Esophagus squamous epithelium (tissue), 5 donors: Measurements from ENCODE around the gene FRMD5. TPM values are rescaled to one million over a fixed set of nuclear protein-coding genes. Genes with fewer than 3 reads are reported as not detected.

Experiments
- DNase-seq: peaks from one replicate; lab custom pipeline; 2025; lab: John Stamatoyannopoulos, UW
- H3K27ac ChIP-seq, 4 donors: fragments of 200-600 bp; sonication (generic); one replicate each; pipeline ENCODE4 v1.5.1; 2016 to 2019; ENCODE audit warnings: mild to moderate bottlenecking in 1 of 4
- H3K27me3 ChIP-seq, 4 donors: fragments of 200-600 bp; sonication (generic); 1 replicate in 3 of 4; 2 replicates in 1 of 4; pipeline versions ENCODE4 v1.5.1 to v1.6.0; 2017 to 2021; ENCODE audit warnings: antibody characterized with exemption in 1 of 4
- H3K36me3 ChIP-seq, 3 donors: fragments of 200-600 bp; sonication (generic); one replicate each; pipeline ENCODE4 v1.5.1; 2016 to 2019
- H3K4me1 ChIP-seq, 3 donors: fragments of 200-600 bp; sonication (generic); one replicate each; pipeline ENCODE4 v1.5.1; 2017 to 2019
- H3K4me3 ChIP-seq, 4 donors: fragments of 200-600 bp; sonication (generic); 1 replicate in 3 of 4; 2 replicates in 1 of 4; pipeline ENCODE4 v1.5.1; 2016 to 2019; ENCODE audit warnings: mild to moderate bottlenecking in 2 of 4, moderate library complexity in 1 of 4
- H3K9me3 ChIP-seq, 3 donors: fragments of 200-600 bp; sonication (generic); one replicate each; pipeline ENCODE4 v1.5.1; 2016 to 2019
- CTCF ChIP-seq, 6 experiments: fragments of 450-650 bp in 4 of 6; fragments of 200-600 bp in 2 of 6; sonication (generic) in 2 of 6; IDR thresholded peaks; one replicate each; pipeline ENCODE4 v1.5.1; 2016 to 2019; ENCODE audit warnings: antibody characterized with exemption in 6 of 6, mild to moderate bottlenecking in 4 of 6, moderate library complexity in 4 of 6
- POLR2A ChIP-seq, 4 donors: fragments of 450-650 bp; IDR thresholded peaks; one replicate each; pipeline ENCODE4 v1.6.1; 2017; ENCODE audit warnings: antibody characterized with exemption in 4 of 4, mild to moderate bottlenecking in 4 of 4, moderate library complexity in 3 of 4
- WGBS, 2 donors: methylation state at CpG; one replicate each; pipeline ENCODE4 v1.1.5; 2018; 5-methylcytosine and 5-hydroxymethylcytosine counted together
- intact Hi-C: fragments of 100-400 bp; cut with DNase I; formaldehyde crosslinking; loops from one replicate; pipeline ENCODE4 v1.15.0; 2022
- total RNA-seq, 4 donors: library from RNA; depleted of rRNA; stranded (reverse); fragments of >200 nt; gene quantifications; one replicate each; pipeline ENCODE4 v1.1.0, GENCODE V29; 2016
- donor health status: DM: yes; HTN: yes; CAD: no.

The FRMD5 gene
- total RNA-seq, 4 donors from 2014 or later = 0.19 TPM; not detected in 3

GRCh38 chr15:43878446-43878845 lies 316.6 kb downstream of the FRMD5 start:
- Histone ChIP-seq H3K9me3 (no peaks in the 10 kb centered on the region), H3K4me1 (no peaks in the 10 kb centered on the region), H3K36me3 (peaks cover 0 to 6% (median 0%) of the 10 kb centered on the region in 3 donors), H3K27me3 (no peaks in the 10 kb centered on the region), H3K27ac (no peak overlapping the region), H3K4me3 (no peak overlapping the region)
- WGBS, 2 donors = 78 to 79% methylated on average over 2 of the region's 2 CpGs
- TF ChIP-seq POLR2A (IDR thresholded peaks at IDR 0.05) = no peak
- TF ChIP-seq CTCF (IDR thresholded peaks at IDR 0.05) = no peak
- no peak for DNase-seq
- intact Hi-C loops = no loop called here

DNA sequence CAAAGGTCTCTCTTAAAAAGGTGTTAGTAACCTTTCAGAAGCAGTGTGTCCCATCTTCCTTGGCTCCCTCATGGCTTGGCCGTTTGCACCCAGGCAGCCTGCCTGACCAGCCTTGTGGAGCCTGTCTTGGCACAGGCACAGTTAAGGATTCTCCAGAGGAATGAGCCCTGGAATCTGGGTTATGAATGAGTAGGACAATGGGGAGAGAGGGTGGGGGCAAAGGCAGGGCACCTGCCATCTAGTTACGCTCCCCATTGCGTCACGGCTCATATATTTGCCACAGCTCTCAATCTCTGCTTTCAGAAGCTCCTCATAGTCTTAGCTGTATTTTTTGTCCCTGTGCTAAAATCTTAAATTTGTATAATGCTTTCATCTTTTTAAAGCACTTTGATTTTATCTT lies 317.7 kb downstream of the FRMD5 start:
- no peak for TF ChIP-seq POLR2A (IDR thresholded peaks at IDR 0.05)
- no peak for TF ChIP-seq CTCF (IDR thresholded peaks at IDR 0.05)
- peaks cover 0 to 6% (median 0%) of the 10 kb centered on the region in 3 donors for H3K36me3 ChIP-seq
- DNase-seq = no peak
- no peaks in the 10 kb centered on the region for H3K27me3 ChIP-seq
- WGBS, 2 donors = 79 to 92% methylated on average over 3 to 4 of the region's 4 CpGs
- no peak overlapping the region for H3K27ac ChIP-seq
- intact Hi-C loops = no loop called here
- no peaks in the 10 kb centered on the region for H3K9me3 ChIP-seq
- H3K4me3 ChIP-seq = no peak overlapping the region
- no peaks in the 10 kb centered on the region for H3K4me1 ChIP-seq

GRCh38 chr15:43876872-43877271 lies 318.2 kb downstream of the FRMD5 start:
- intact Hi-C loops = no loop called here
- H3K4me1 ChIP-seq = no peaks in the 10 kb centered on the region

GRCh38 chr15:43873651-43874050 lies 321.4 kb downstream of the FRMD5 start:
- intact Hi-C loops = no loop called here
- WGBS, 2 donors = 92 to 95% methylated on average over 8 to 10 of the region's 10 CpGs
- TF ChIP-seq CTCF (IDR thresholded peaks at IDR 0.05) (no peak), POLR2A (IDR thresholded peaks at IDR 0.05) (no peak)

More at GRCh38 chr15:43876872-43877271, 318.2 kb downstream of the FRMD5 start:
- H3K4me3 ChIP-seq = no peak overlapping the region
- peaks cover 0 to 6% (median 0%) of the 10 kb centered on the region in 3 donors for H3K36me3 ChIP-seq
- WGBS, 2 donors = 100% methylated on average over 3 of the region's 3 CpGs
- H3K27ac ChIP-seq = no peak overlapping the region
- no peaks in the 10 kb centered on the region for H3K27me3 ChIP-seq
- no peak for TF ChIP-seq POLR2A (IDR thresholded peaks at IDR 0.05)
- no peak for DNase-seq
- H3K9me3 ChIP-seq = no peaks in the 10 kb centered on the region

DNA sequence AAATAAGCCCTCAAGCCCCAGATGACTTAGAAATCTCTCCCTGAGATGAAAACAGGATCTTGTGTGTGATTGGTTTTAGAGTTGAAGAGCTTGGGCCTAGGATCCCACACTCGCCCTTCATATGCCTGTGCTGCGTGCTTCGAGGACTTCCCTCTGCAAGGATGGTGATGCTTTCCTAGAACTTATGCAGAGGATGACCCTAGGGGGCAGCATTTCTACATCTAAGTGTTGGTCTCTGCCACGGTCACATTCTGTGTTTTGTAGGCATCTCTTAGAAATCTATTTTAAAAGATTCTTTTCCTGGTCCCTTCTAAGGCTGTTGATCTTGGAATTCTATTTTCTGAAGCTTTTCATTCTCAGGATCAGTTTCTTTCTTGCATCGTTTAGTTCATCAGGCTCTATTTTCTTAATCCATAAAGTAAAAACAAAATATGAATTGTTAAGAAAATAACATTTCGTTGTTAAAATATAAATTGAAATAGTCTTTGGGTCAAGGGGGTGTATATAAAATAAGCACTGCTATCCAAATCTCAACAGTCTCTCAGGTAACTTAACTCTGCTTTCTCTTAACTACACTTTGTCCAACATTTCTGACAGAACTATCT lies 322.6 kb downstream of the FRMD5 start:
- TF ChIP-seq POLR2A (IDR thresholded peaks at IDR 0.05) (no peak), CTCF (IDR thresholded peaks at IDR 0.05) (peak in 4 of 6 experiments; percentile 23 to 48 (median 28))

More at GRCh38 chr15:43873651-43874050, 321.4 kb downstream of the FRMD5 start:
- Histone ChIP-seq H3K27me3 (no peaks in the 10 kb centered on the region), H3K4me3 (no peak overlapping the region), H3K4me1 (no peaks in the 10 kb centered on the region), H3K9me3 (no peaks in the 10 kb centered on the region), H3K27ac (no peak overlapping the region), H3K36me3 (peaks cover 0 to 6% (median 0%) of the 10 kb centered on the region in 3 donors)
- no peak for DNase-seq

More for the DNA sequence above, 322.6 kb downstream of the FRMD5 start:
- H3K9me3 ChIP-seq = no peaks in the 10 kb centered on the region
- peaks cover 0 to 6% (median 0%) of the 10 kb centered on the region in 3 donors for H3K36me3 ChIP-seq
- H3K27me3 ChIP-seq = no peaks in the 10 kb centered on the region
- intact Hi-C loops = no loop called here
- H3K4me1 ChIP-seq = no peaks in the 10 kb centered on the region
- DNase-seq = no peak
- H3K4me3 ChIP-seq = no peak overlapping the region
- 64 to 71% methylated on average over 6 of the region's 6 CpGs for WGBS, 2 donors
- no peak overlapping the region for H3K27ac ChIP-seq
